ENCODE data around the gene SRRM1. TPM values are rescaled to one million over a fixed set of nuclear protein-coding genes. Genes with fewer than 3 reads are reported as not detected.
"Not testable (repeated sequence)": the region's sequence is repeated elsewhere in the genome, so short reads cannot be mapped to it uniquely, and the experiment has no call there.

Gene SRRM1
- total RNA-seq, 3 donors from 2014 or later (not counting 1 experiment from before 2014, with no cell fraction given) = 291 to 314 (median 302) TPM

DNA sequence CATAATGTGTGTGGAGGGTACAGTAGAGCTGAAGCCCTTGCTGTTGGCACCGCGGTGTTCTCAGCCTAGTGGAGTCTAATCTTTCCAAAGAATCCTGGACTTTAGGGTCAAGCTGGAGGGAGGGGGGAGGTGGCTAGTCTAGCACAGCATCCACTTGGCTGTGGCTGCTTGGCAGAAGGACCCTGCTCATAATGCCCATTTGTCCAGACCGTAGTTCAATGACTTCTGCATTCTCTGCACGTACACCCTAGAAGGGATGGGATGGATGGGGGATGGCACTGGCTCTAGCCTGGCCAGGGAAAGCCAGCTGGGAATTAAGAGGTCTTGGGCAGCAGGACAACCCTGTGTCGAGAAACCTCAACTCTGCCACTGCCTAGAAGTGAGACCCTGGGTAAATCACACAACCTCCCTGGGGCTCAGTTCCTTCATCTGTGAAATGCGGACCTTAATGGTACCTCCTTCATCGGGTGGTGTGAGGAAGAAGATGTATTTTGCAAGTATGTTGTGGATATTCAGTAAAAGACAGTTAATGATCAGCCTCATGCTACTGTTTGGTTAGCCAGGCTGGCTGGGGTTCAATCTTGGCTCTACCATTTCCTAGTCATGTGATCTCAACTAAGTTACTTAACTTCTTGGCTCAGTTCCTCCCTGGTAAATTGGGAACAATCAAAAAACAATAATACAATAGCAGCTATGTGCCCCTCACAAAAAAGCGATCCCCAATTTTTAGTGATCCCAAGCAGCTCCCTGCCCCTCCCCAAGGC is 75.0 kb downstream of the SRRM1 start:
- no peak for DNase-seq
- H3K27ac Mint-ChIP-seq = no peak overlapping the region
- H3K9me3 Mint-ChIP-seq = no peaks in the 10 kb centered on the region

DNA sequence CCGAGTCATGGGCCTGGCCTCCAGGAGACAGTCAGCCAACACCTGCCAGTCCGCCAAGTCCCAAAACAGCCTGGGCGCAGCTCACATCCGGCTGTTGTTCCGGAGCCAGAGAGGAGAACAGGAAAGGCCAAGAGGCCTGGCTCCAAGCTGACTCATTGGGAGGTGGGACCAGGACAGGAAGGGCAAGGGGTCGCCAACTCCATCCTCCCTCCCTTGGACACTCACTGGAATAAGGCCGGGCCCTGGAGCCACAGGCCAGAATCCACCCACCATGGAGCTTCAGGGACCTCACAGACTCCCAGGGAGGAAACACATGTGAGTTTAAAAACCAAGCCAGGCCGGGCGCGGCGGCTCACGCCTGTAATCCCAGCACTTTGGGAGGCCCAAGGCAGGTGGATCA is 77.0 kb downstream of the SRRM1 start:
- peaks cover 8 to 9% of the 10 kb centered on the region in 2 donors for H3K4me1 Mint-ChIP-seq

More for the DNA sequence above, 75.0 kb downstream of the SRRM1 start:
- 93% methylated on average over 8 of the region's 8 CpGs for WGBS (ENCODE audit: insufficient coverage)
- Mint-ChIP-seq H3K4me3 (no peak overlapping the region), H3K4me1 (peaks cover 8 to 9% of the 10 kb centered on the region in 2 donors), H3K27me3 (ENCODE audit: low read depth in 2 of 2) (no peaks in the 10 kb centered on the region), H3K36me3 (no peaks in the 10 kb centered on the region)
- no peak overlapping the region for H3K27ac ChIP-seq (ENCODE audit: low read length)
- H3K4me1 ChIP-seq (ENCODE audit: control insufficient read depth, insufficient read depth, low read length) = peaks cover 5% of the 10 kb centered on the region
- H3K4me3 ChIP-seq (ENCODE audit: low read length) = no peak overlapping the region
- intact Hi-C loops (cut with micrococcal nuclease) = no loop called here
- TF ChIP-seq, protein P1, sequence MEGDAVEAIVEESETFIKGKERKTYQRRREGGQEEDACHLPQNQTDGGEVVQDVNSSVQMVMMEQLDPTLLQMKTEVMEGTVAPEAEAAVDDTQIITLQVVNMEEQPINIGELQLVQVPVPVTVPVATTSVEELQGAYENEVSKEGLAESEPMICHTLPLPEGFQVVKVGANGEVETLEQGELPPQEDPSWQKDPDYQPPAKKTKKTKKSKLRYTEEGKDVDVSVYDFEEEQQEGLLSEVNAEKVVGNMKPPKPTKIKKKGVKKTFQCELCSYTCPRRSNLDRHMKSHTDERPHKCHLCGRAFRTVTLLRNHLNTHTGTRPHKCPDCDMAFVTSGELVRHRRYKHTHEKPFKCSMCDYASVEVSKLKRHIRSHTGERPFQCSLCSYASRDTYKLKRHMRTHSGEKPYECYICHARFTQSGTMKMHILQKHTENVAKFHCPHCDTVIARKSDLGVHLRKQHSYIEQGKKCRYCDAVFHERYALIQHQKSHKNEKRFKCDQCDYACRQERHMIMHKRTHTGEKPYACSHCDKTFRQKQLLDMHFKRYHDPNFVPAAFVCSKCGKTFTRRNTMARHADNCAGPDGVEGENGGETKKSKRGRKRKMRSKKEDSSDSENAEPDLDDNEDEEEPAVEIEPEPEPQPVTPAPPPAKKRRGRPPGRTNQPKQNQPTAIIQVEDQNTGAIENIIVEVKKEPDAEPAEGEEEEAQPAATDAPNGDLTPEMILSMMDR (IDR thresholded peaks at IDR 0.05) = no peak
- no peak for ATAC-seq
- H3K36me3 ChIP-seq (ENCODE audit: control insufficient read depth, insufficient read depth, low read length) = no peaks in the 10 kb centered on the region
- no peaks in the 10 kb centered on the region for H3K9me3 ChIP-seq (ENCODE audit: control insufficient read depth, insufficient read depth, low read length)
- no peaks in the 10 kb centered on the region for H3K27me3 ChIP-seq (ENCODE audit: control insufficient read depth, insufficient read depth, low read length)

DNA sequence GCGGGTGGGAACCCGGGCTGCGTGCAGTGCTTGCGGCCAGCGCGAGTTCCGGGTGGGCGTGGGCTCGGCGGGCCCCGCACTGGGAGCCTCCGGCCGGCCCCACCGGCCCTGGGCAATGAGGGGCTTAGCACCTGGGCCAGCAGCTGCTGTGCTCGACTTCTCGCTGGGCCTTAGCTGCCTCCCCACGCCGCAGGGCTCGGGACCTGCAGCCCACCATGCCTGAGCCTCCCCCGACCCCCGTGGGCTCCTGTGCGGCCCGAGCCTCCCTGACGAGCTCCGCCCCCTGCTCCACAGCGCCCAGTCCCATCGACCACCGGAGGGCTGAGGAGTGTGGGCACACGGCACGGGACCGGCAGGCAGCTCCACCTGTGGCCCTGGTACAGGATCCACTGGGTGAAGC is 78.4 kb downstream of the SRRM1 start:
- no peak overlapping the region for H3K4me3 ChIP-seq (ENCODE audit: low read length)
- intact Hi-C loops (cut with micrococcal nuclease) = no loop called here
- no peaks in the 10 kb centered on the region for H3K9me3 Mint-ChIP-seq
- H3K4me1 Mint-ChIP-seq = peaks cover 8 to 9% of the 10 kb centered on the region in 2 donors
- H3K36me3 Mint-ChIP-seq = no peaks in the 10 kb centered on the region
- H3K36me3 ChIP-seq (ENCODE audit: control insufficient read depth, insufficient read depth, low read length) = no peaks in the 10 kb centered on the region
- no peak for DNase-seq
- H3K9me3 ChIP-seq (ENCODE audit: control insufficient read depth, insufficient read depth, low read length) = no peaks in the 10 kb centered on the region
- no peak for ATAC-seq
- no peak overlapping the region for H3K4me3 Mint-ChIP-seq
- H3K27ac ChIP-seq (ENCODE audit: low read length) = no peak overlapping the region
- TF ChIP-seq, protein P1 (IDR thresholded peaks at IDR 0.05) = no peak
- peaks cover 5% of the 10 kb centered on the region for H3K4me1 ChIP-seq (ENCODE audit: control insufficient read depth, insufficient read depth, low read length)
- WGBS (ENCODE audit: insufficient coverage) = 94% methylated on average over 31 of the region's 31 CpGs
- H3K27me3 Mint-ChIP-seq (ENCODE audit: low read depth in 2 of 2) = no peaks in the 10 kb centered on the region
- no peaks in the 10 kb centered on the region for H3K27me3 ChIP-seq (ENCODE audit: control insufficient read depth, insufficient read depth, low read length)
- no peak overlapping the region for H3K27ac Mint-ChIP-seq

More for the DNA sequence above, 77.0 kb downstream of the SRRM1 start:
- Histone ChIP-seq H3K4me1 (ENCODE audit: control insufficient read depth, insufficient read depth, low read length) (peaks cover 5% of the 10 kb centered on the region), H3K9me3 (ENCODE audit: control insufficient read depth, insufficient read depth, low read length) (no peaks in the 10 kb centered on the region), H3K36me3 (ENCODE audit: control insufficient read depth, insufficient read depth, low read length) (no peaks in the 10 kb centered on the region), H3K27me3 (ENCODE audit: control insufficient read depth, insufficient read depth, low read length) (no peaks in the 10 kb centered on the region), H3K4me3 (ENCODE audit: low read length) (no peak overlapping the region), H3K27ac (ENCODE audit: low read length) (no peak overlapping the region)
- no peak overlapping the region for H3K4me3 Mint-ChIP-seq
- H3K36me3 Mint-ChIP-seq = no peaks in the 10 kb centered on the region
- no peaks in the 10 kb centered on the region for H3K9me3 Mint-ChIP-seq
- DNase-seq = no peak
- intact Hi-C loops (cut with micrococcal nuclease) = no loop called here
- H3K27me3 Mint-ChIP-seq (ENCODE audit: low read depth in 2 of 2) = no peaks in the 10 kb centered on the region
- no peak for ATAC-seq
- no peak overlapping the region for H3K27ac Mint-ChIP-seq
- TF ChIP-seq, protein P1 (IDR thresholded peaks at IDR 0.05) = no peak
- WGBS (ENCODE audit: insufficient coverage) = 80% methylated on average over 12 of the region's 12 CpGs

DNA sequence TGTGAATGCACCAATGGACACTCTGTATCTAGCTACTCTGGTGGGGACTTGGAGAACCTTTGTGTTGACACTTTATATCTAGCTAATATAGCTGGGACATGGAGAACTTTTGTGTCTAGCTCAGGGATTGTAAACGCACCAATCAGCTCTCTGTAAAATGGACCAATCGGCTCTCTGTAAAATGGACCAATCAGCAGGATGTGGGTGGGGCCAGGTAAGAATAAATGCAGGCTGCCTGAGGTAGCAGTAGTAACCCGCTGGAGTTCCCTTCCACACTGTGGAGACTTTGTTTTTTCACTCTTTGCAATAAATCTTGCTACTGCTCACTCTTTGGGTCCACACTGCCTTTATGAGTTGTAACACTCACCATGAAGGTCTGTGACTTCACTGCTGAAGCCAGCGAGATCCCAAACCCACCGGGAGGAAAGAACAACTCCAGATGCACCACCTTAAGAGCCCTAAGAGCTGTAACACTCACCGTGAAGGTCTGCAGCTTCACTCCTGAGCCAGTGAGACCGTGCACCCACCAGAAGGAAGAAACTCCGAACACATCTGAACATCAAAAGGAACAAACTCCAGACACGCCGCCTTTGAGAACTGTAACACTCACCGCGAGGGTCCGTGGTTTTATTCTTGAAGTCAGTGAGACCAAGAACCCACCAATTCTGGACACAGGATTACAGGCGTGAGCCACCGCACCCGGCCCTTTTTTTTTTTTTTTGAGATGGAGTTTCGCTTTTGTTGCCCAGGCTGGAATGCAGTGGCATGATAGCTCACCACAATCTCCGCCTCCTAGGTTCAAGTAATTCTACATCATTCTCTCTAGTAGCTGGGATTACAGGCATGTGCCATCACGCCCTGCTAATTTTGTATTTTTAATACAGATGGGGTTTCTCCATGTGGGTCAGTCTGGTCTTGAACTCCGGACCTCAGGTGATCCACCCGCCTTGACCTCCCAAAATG is 79.3 kb downstream of the SRRM1 start:
- peak in 1 of 2 donors; percentile 24 for DNase-seq
- H3K9me3 Mint-ChIP-seq; H3K36me3 ChIP-seq (ENCODE audit: control insufficient read depth, insufficient read depth, low read length); H3K9me3 ChIP-seq (ENCODE audit: control insufficient read depth, insufficient read depth, low read length); intact Hi-C loops (cut with micrococcal nuclease); H3K36me3 Mint-ChIP-seq; H3K4me1 ChIP-seq (ENCODE audit: control insufficient read depth, insufficient read depth, low read length); H3K27ac ChIP-seq (ENCODE audit: low read length); H3K27me3 Mint-ChIP-seq (ENCODE audit: low read depth in 2 of 2); H3K27me3 ChIP-seq (ENCODE audit: control insufficient read depth, insufficient read depth, low read length): not testable (repeated sequence)
- 59% methylated on average over 19 of the region's 21 CpGs for WGBS (ENCODE audit: insufficient coverage)
- Mint-ChIP-seq H3K27ac (peak overlapping the region in 1 of 2 donors; percentile 27), H3K4me3 (peak overlapping the region; percentile 74), H3K4me1 (peaks cover 9 to 13% of the 10 kb centered on the region in 2 donors)
- peak in 2 of 3 donors; percentile 21 to 33 for ATAC-seq
- peak overlapping the region; percentile 28 for H3K4me3 ChIP-seq (ENCODE audit: low read length)
